Fibroblast of skin of scalp (primary cell): ENCODE measurements around the gene TBX6.

Source experiments
- DNase-seq: peaks from one replicate; pipeline ENCODE4 v3.0.0-alpha.2; 2013

Gene TBX6

DNA sequence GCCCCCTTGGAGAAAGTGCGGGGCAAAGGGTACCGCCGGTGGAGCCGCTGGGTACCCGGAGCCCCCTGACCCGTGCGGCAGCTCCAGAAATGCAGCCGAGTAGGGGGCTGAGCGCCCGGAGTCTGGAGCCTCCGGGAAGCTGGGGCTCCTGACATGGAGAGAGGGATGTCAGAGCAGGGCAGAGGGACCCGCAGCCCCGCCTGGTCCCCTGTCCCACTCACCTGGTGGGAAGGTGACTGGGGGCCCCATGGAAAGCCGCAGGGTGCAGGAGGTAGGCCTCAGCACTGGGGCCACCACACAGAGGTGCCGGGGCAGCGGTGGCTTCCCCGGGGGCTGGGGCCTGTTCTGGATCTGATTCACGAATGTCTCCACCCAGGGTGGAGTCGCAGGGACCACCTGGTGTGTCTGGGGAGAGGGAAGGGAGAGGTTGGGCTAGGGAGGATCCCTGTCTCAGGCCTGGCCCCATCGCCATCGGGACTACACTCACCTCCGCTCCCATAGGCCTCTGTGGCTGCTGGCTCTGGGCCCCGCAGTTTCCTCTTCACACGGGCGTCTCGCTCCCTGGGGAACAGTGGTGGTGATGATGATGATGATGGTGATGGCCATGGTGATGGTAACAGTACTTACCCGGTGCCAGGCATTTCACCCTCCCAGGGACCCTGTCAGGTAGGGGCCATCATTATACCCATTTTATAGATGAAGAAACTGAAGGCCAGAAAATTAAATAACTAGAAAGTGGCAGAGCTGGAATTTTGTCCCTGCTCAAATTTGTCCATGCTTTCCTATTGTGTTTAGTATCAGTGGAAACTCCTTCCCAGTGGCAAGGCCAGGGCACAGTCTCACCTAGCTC, 5.2 kb downstream of the TBX6 start:
- DNase-seq: no peak

DNA sequence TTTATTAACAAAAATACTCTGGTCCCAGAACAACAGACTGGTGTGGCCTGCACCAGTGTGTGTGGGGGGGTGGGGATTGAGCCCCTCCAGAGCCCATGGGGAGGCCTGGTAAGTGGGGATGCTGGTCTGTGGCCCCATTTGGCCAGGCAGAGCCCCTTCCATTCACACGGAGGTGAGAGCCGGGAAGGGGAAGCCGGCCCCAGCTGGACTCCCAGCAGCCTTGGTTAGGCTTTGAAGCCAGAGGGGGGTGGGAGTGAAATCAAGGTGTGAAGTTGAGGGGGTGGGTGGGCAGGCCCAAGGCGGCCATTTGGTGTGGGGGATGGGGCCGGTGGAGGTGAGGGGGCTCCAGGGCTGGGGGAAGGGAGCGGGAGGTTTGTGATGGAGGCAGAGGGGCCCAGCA, 5.9 kb downstream of the TBX6 start:
- DNase-seq: no peak

DNA sequence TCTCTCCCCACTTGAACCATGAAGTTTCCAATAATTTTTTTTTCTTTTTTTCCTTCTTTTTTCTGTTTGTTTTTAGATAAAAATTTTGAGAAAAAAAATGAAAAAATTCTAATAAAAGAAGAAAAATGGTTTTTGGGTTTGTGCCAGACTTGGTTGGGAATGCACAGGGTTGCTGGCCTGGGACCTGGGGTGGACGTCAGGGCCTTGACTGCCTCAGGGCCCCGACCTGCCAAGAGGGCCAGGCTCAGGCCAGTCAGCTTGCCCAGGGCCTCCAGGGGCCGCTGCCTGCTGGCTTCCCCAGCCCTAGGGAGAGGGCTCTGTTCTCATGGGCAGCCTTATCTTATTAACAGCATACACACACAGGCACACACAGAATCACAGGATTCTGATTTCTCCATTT, 6.5 kb downstream of the TBX6 start:
- no peak for DNase-seq

DNA sequence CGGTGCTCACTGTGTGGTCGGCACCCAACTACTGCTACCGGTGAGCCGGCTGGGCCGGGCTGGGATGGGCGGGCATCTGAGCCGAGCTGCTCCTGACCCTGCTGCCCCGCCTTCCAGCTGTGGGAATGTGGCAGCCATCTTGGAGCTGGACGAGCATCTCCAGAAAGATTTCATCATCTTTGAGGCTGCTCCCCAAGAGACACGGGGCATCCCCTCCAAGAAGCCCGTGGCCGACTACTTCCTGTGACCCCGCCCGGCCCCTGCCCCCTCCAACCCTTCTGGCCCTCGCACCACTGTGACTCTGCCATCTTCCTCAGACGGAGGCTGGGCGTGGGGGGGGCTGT, 6.9 kb downstream of the TBX6 start:
- no peak for DNase-seq

DNA sequence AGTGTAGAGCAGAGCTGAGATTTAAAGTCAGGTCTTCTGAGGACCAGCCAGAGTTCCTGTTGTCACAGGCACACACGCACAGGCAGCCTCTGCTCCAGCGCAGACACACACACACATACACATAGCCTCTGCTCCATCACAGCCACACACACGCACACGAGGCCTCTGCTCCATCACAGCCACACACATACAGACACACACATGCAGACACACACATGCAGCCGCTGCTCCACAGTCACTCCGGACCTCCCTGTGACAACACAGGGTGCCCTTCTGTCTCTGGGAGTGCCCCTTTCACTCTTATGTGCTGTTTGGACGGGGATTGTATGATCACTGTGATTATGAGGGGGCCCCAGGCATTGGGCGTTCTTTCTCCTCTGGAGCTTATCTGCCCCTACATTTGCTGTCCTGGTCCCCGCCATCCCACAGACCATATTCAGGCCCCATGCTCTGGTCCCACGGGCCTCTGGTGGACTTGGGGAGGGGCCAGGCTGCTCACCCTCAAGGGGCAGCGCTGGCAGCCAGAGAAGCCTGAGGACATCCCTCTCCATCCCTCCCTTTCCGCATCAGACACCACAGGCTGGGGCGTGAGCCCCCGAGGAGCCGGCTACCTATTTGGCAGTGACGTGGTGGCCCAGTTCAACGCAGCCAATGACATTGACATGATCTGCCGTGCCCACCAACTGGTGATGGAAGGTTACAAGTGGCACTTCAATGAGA, 7.5 kb downstream of the TBX6 start:
- DNase-seq: no peak

DNA sequence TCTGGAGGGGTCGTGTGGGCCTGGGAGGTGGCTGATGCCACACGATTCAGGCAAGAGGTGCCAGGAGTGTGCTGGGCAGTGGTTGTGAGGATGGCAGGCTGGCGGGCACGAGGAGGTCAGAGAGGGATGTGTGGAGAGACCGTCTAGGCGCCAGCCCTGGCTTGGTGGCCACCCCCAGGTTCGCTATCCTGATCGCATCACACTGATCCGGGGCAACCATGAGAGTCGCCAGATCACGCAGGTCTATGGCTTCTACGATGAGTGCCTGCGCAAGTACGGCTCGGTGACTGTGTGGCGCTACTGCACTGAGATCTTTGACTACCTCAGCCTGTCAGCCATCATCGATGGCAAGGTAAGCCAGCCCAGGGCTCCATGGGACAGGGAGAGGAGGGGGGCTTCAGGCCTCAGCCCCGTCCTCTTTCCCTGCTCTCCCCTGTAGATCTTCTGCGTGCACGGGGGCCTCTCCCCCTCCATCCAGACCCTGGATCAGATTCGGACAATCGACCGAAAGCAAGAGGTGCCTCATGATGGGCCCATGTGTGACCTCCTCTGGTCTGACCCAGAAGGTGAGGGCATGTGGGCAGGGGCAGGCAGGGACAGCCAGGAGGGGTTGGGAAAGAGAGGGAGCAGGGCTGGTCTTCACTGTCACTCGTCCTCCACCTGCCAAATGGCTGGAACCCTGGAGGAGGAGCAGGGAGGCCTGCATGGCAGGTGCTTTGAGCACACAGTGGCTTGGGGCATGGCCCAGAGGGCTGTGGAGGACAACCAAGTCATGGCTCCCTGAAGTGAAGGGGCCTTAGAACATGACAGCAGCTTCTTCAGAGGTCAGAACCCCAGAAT, 8.3 kb downstream of the TBX6 start:
- no peak for DNase-seq

DNA sequence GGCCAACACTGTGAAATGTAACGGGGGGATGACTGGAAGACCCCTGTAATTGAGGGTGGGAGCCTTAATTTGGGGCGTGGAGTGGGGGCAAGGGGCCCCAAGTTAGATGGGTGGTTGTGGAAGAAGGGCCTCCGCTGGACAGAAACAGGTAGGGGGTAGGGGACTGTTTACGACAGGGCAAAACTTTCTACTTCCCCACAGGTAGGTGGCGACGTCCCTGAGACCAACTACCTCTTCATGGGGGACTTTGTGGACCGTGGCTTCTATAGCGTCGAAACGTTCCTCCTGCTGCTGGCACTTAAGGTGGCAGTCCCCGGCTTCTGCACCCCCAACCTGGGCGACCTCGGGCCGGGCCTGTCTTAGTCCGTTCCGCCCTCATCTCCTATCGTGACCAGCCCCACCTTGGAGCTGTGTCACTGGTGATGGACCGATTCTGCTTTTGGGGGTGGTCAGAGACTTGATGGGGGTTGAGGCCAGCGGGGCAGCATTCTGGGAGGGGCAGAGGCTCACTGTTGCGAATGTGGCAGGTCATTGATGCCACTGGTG, 9.1 kb downstream of the TBX6 start:
- no peak for DNase-seq

DNA sequence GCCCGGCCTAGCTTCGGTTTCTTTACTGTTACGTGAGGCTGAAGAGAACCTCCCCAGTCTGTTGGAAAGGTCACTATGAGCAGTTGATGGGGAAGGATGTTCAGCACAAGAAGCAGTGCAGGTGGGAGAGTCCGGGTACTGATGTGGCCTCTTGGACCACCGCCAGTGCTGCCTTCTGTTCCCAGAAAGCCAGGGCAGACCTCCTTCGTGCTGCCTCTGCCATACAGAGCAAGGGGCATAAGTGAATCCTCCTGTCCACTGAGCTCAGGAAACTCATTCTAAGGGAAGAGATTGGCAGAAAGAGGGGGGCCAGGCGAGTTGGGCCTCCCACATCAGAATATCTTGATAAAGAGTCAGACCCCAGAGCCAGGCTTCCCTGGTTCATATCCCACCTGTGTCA, 12.2 kb downstream of the TBX6 start:
- no peak for DNase-seq

DNA sequence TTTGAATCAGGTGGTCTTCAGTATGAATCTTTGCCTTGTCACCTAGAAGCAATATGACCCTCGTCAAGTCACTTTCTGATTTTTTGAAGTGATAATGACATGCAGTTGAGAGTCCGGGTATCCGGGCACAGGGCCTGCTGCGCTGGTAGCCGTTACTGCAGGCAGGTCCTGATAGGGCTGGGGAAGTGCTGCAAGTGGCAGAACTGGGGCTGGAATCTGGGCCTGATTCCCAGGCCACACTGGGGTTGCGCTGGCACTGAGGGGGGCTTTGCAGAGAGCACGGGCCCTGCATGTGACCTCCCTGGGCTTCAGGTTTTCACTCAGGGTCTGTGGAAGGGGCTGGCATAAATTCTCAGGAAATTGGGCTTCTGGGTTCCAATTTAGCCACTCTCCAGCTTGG, 13.0 kb downstream of the TBX6 start:
- DNase-seq: no peak

DNA sequence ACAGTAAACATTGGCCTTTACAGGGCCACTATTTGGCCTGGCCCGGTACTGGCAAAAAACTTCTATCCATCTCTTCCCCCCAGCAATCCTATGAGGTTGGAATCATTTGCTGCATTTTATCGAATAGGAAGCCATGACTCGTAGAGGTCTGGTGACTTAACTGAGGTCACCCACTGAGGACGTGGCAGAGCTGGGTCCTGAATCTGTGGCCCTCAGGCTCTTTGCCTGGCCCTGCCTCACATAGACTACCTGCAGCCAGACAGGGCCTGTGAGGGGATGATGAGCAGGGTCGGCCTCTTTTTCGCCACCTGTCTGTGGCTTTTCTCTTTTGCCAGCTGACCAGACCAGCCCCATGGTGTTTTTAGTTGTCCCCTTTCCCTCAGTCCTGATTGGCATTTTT, 14.1 kb downstream of the TBX6 start:
- DNase-seq: no peak

DNA sequence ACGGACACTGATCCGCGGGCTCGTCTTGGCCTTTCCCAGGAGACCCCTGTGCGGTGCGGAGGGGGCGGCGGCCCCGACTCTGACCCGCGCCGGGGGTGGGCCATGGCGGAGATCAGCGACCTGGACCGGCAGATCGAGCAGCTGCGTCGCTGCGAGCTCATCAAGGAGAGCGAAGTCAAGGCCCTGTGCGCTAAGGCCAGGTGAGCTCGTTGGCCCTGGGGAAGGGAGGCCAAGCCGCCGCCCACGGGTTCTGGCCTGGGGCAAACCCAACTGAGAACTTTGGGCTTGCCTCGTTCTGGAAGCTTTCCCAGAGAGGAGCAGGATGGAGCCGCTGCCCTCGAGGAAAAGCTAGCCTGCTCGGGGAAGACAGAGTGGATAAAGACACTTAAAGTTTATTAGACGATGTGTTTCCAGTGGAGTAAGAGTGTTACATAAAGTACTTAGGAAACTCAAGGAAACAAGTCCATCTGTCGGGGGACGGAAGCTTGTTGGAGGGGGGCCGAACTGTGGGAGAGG, 15.4 kb downstream of the TBX6 start:
- DNase-seq: no peak

DNA sequence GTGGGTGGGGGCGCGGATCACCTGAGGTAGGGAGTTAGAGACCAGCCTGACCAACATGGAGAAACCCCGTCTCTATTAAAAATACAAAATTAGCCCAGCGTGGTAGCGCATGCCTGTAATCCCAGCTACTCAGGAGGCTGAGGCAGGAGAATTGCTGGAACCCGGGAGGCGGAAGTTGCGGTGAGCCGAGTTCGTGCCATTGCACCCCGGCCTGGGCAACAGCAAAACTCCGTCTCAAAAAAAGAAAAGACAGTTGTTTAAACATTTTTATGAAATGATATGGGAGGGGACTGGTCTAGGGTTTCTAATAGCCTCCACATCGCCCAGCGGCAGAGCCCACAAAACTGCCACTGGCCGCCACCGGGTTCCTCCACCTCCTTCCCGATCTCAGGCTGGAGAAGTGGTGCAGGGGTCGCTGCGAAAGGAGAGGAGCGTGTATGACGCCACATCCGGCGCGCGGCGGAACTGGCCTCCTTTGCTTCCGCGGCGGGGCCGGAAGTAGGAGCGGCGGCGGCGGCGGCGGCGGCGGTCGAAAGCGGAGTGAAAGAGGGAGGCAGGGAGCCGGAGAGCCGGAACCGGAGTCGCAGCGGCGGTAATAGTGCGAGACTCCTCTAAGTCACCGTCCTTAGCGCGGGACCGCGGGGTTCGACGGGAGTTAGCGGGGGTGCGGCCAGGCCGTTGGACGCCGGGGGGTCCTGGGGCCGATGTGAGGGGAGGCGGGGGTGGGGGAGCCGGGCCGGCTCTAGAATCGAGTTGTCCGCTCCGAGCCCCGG, 16.0 kb downstream of the TBX6 start, which contains the start of gene PPP4C:
TSS of gene PPP4C (plus strand) at position 492 of the 773 bp plus-strand sequence. CDS start 384 bp downstream, outside the sequence.
- peak; percentile 91 for DNase-seq

DNA sequence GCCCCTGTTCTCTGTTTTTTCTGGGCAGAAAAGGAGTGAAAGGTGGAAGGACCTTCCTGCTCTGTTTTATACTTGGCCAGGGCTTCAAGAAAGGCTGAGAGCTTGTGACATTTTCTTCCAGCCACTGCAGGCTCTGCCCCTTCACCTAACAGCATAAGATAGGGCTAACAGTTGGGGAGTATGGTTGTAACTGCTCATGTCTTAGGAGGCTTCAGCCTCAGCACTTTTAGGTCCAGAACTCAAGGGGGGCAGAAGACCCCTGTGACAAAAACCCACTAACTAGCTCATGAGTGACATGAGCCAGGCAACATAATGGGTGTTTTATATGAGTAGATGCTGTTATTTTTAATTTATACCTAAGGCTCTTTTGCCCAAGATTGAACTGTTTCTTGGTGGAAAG, 21.2 kb downstream of the TBX6 start:
- no peak for DNase-seq

DNA sequence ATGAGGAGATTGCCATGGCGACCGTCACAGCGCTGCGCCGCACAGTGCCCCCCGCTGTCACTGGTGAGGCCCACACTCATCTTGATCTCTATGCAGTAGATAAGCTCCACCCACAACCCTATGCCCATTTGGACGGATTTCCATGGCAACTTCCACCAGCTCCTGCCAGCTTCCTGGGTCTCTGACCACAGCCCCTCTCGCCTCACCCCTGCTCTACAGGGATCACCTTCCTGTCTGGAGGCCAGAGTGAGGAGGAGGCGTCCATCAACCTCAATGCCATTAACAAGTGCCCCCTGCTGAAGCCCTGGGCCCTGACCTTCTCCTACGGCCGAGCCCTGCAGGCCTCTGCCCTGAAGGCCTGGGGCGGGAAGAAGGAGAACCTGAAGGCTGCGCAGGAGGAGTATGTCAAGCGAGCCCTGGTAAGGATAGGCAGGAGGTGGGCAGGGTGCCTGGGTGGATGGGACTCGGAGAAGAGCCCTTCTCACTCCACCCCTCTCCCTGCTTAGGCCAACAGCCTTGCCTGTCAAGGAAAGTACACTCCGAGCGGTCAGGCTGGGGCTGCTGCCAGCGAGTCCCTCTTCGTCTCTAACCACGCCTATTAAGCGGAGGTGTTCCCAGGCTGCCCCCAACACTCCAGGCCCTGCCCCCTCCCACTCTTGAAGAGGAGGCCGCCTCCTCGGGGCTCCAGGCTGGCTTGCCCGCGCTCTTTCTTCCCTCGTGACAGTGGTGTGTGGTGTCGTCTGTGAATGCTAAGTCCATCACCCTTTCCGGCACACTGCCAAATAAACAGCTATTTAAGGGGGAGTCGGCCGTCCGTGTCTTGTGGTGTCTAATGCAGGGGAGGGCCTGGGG, 21.9 kb downstream of the TBX6 start:
- no peak for DNase-seq

DNA sequence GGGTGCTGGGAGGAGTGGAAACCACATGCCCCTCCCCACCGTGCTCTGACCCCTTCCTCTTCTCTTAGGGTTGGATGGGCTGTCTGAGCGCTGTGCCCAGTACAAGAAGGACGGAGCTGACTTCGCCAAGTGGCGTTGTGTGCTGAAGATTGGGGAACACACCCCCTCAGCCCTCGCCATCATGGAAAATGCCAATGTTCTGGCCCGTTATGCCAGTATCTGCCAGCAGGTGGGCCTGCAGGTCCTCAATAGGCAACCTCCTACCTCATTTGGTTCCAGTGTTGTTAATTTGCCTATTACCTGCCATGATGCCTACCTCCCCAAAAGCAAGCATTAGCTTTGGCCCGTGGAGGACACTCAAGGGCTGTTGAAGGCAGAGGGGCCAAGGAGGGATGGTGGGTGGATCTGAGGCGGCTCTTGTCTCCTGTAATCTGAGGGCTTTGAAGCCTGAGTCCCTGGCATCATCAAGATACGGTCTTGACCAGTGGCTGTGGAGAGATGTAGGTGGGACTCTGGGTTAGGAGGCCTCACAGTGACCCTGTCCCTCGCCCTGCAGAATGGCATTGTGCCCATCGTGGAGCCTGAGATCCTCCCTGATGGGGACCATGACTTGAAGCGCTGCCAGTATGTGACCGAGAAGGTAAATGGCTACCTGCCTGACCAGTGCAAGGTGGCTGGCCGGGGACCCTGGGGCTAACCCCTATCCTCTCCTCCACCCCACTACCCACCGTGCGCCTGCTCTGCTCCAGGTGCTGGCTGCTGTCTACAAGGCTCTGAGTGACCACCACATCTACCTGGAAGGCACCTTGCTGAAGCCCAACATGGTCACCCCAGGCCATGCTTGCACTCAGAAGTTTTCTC, 22.7 kb downstream of the TBX6 start:
- DNase-seq: no peak

DNA sequence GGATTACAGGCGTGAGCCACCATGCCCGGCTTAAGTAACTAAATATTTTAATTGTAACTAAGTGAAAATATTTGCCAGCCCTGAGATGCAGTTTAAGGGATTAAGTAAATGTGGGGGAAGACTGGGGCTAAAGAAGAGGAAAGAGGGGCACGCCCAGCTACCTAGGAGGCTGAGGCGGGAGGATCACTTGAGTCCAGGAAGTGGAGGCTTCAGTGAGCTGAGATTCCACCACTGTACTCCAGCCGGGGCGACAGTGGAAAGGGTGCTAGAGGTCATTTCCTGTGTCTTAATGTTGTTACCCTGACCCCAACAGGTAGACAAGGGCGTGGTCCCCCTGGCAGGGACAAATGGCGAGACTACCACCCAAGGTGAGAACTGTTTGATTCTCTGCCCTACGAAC, 23.4 kb downstream of the TBX6 start:
- DNase-seq: no peak

DNA sequence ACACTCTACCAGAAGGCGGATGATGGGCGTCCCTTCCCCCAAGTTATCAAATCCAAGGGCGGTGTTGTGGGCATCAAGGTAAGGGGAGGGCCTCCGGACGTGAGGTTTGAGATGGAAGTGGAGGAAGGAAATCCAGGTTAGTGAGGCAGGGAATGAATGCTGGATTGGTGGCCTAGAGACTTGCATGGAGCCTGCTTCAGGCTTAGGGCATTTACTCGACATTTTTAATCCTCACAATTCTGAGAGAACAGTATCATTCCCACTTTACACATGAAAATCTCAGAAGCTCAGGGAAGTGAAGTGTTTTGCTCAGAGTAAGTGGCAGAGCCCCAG, 24.2 kb downstream of the TBX6 start:
- no peak for DNase-seq

DNA sequence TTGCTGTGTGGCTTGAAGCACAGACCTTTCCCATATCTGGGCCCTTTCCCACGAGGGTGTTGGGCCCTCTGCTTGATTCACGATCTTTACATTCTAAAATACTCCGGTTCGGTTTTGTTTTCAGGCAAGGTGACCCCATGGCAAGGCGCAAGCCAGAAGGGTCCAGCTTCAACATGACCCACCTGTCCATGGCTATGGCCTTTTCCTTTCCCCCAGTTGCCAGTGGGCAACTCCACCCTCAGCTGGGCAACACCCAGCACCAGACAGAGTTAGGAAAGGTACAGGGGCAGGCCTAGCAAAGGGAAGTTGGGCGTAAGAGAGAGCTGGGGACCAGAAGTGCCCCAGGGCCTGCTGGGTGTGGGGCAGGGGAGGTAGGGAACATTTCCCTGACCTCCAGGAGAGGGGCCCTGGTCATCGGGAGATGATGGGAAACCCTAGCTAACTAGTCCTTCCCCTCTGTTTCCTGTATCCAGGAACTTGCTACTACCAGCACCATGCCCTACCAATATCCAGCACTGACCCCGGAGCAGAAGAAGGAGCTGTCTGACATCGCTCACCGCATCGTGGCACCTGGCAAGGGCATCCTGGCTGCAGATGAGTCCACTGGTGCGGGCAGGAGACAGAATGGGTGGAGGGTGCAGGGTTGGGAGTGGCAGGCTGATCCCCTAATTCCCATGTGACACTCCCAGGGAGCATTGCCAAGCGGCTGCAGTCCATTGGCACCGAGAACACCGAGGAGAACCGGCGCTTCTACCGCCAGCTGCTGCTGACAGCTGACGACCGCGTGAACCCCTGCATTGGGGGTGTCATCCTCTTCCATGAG, 24.8 kb downstream of the TBX6 start:
- DNase-seq: no peak
